Measurements from ENCODE around the gene MARCHF2. TPM values are rescaled to one million over a fixed set of nuclear protein-coding genes. Genes with fewer than 3 reads are reported as not detected.

MARCHF2 gene
- total RNA-seq, 1 experiment from 2014 or later: 58.7 TPM

- H3K9me2 ChIP-seq (replicated peaks; ENCODE audit: low read length): no peaks in the 10 kb centered on the region
- peaks cover 79% of the 10 kb centered on the region for H3K36me3 ChIP-seq (ENCODE audit: low read depth, low read length)
- H3K4me1 ChIP-seq (ENCODE audit: insufficient read depth, low read length): peaks cover 26% of the 10 kb centered on the region
- no peak overlapping the region for H2AFZ ChIP-seq (ENCODE audit: low read length)
- no peak for ATAC-seq
- ChIA-PET POLR2A (ENCODE audit: unreplicated experiment) (no interaction called here), CTCF (no interaction called here)
- peaks cover 72% of the 10 kb centered on the region for H4K20me1 ChIP-seq (ENCODE audit: low read length)
- no peak overlapping the region for H3K27ac ChIP-seq (ENCODE audit: low read length)
- peaks cover 9% of the 10 kb centered on the region for H3F3A ChIP-seq (ENCODE audit: low read length, unreplicated experiment)
- H3K27me3 ChIP-seq (ENCODE audit: low read length): no peaks in the 10 kb centered on the region
- TF ChIP-seq EZH2 (IDR thresholded peaks at IDR 0.05; ENCODE audit: low read length, unreplicated experiment): no peak
- no peak for TF ChIP-seq EZH2phosphoT487 (IDR thresholded peaks at IDR 0.05; ENCODE audit: borderline replicate concordance, low read length)
- no peak for TF ChIP-seq CTCF (conservative IDR thresholded peaks at IDR 0.05; ENCODE audit: low read depth, low read length)
- peaks cover 94% of the 10 kb centered on the region for H3K79me2 ChIP-seq (ENCODE audit: low read length)
- no peaks in the 10 kb centered on the region for H3K9me3 ChIP-seq (ENCODE audit: low read length)
- H3K4me2 ChIP-seq (ENCODE audit: low read length): no peak overlapping the region
- no peak overlapping the region for H3K4me3 ChIP-seq (ENCODE audit: low read length)
- DNase-seq: no peak
- no TSS peak for BruUV-seq (replicated peaks)
- H3K9ac ChIP-seq (ENCODE audit: low read length): no peak overlapping the region
- intact Hi-C loops (cut with micrococcal nuclease): no loop called here
These were observed 50.3 kb downstream of the MARCHF2 start for GRCh38 chr19:8463365-8463764.

- CTCF ChIA-PET: no interaction called here
These were observed 52.9 kb downstream of the MARCHF2 start for GRCh38 chr19:8466018-8466417.

More at GRCh38 chr19:8466018-8466417, 52.9 kb downstream of the MARCHF2 start:
- no peak for TF ChIP-seq EZH2phosphoT487 (IDR thresholded peaks at IDR 0.05; ENCODE audit: borderline replicate concordance, low read length)
- TF ChIP-seq EZH2 (IDR thresholded peaks at IDR 0.05; ENCODE audit: low read length, unreplicated experiment): no peak
- no peak for TF ChIP-seq CTCF (conservative IDR thresholded peaks at IDR 0.05; ENCODE audit: low read depth, low read length)
- POLR2A ChIA-PET (ENCODE audit: unreplicated experiment): no interaction called here
- Histone ChIP-seq H3K9ac (ENCODE audit: low read length) (no peak overlapping the region), H3K9me2 (replicated peaks; ENCODE audit: low read length) (no peaks in the 10 kb centered on the region), H3F3A (ENCODE audit: low read length, unreplicated experiment) (no peaks in the 10 kb centered on the region), H3K4me3 (ENCODE audit: low read length) (no peak overlapping the region), H3K4me2 (ENCODE audit: low read length) (no peak overlapping the region), H3K79me2 (ENCODE audit: low read length) (peaks cover 86% of the 10 kb centered on the region), H3K27me3 (ENCODE audit: low read length) (no peaks in the 10 kb centered on the region), H2AFZ (ENCODE audit: low read length) (no peak overlapping the region), H4K20me1 (ENCODE audit: low read length) (peaks cover 51% of the 10 kb centered on the region), H3K27ac (ENCODE audit: low read length) (no peak overlapping the region), H3K4me1 (ENCODE audit: insufficient read depth, low read length) (no peaks in the 10 kb centered on the region), H3K9me3 (ENCODE audit: low read length) (no peaks in the 10 kb centered on the region), H3K36me3 (ENCODE audit: low read depth, low read length) (peaks cover 89% of the 10 kb centered on the region)
- BruUV-seq (replicated peaks): no TSS peak
- intact Hi-C loops (cut with micrococcal nuclease): no loop called here
- ATAC-seq (no peak), DNase-seq (no peak)

All from PC-3 (cell line).